AG09319 (cell line): ENCODE results near the gene PSMA7.

Experiments used
- DNase-seq: peaks from one replicate; pipeline ENCODE4 v3.0.0-alpha.2; 2010; ENCODE audit warnings: low read depth; ENCODE audit errors: extremely low read depth
- TF ChIP-seq, protein P1 (sequence below): IDR thresholded peaks from 2 replicates; pipeline ENCODE4 v1.5.1; 2011; ENCODE audit warnings: low read depth, mild to moderate bottlenecking, inconsistent platforms, low read length, moderate library complexity

The PSMA7 gene

DNA sequence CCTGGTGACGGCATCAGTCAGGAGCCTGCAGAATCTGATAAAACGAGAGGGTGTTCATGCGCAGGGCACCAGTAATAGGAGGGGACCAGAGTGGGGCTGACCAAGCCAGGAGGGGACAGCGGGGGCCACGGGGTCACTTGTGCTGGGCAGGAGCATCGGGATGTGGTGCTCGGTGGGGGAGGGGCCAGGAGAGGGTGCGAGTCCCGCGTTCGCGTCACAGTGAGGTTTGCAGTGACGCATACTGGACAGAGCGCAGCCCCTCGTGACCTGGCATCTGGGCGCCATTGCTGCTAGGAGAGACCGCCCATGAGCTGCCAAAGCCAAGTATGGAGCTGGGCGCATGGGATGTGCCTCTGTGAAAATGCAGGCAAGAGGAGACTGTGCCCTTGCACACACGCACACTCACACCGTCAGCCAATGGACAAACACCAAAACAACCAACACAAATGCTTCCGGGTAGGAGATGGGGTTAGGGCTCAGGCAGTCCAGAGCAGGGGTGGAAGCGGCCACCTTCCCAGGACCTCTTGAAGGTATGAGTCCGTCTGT, 25.8 kb upstream of the PSMA7 start:
- DNase-seq: no peak
- TF ChIP-seq, protein P1, sequence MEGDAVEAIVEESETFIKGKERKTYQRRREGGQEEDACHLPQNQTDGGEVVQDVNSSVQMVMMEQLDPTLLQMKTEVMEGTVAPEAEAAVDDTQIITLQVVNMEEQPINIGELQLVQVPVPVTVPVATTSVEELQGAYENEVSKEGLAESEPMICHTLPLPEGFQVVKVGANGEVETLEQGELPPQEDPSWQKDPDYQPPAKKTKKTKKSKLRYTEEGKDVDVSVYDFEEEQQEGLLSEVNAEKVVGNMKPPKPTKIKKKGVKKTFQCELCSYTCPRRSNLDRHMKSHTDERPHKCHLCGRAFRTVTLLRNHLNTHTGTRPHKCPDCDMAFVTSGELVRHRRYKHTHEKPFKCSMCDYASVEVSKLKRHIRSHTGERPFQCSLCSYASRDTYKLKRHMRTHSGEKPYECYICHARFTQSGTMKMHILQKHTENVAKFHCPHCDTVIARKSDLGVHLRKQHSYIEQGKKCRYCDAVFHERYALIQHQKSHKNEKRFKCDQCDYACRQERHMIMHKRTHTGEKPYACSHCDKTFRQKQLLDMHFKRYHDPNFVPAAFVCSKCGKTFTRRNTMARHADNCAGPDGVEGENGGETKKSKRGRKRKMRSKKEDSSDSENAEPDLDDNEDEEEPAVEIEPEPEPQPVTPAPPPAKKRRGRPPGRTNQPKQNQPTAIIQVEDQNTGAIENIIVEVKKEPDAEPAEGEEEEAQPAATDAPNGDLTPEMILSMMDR: no peak

DNA sequence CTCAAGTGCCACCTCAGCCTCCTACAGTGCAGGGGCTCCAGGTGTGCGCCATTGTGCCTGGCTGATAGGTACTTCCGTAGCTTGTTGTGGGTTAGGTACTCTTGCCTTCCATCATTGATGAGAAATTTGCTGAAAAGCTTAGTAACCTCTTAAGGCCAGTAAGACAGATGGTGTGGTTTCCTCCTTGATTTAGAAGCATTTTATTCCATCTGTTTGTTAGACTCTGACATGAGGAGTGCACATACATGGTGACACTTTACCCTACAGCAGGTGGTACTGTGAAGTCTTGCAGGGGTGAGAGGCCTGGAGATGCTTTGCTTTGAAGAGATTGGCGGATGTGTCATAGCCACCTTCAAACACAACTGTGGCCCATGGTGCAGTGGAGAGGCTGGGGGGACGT, 24.9 kb upstream of the PSMA7 start:
- TF ChIP-seq, protein P1: no peak
- no peak for DNase-seq

DNA sequence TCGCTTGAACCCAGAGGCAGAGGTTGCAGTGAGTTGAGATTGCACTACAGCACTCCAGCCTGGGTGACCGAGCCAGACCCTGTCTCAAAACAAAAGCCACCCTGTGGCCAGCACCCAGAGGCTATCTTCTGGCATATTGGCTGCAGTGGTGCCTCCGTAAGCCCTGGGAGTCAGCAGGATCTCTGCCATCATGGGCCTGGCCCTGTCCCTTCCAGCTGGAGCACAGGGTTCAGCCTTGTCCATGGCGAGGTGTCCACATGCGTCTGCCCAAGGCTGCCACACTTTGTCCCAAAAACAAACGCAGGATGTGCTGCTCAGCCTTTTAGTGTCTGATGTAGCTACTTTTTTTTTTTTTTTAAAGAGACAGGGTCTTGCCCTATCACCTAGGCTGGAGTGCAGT, 24.3 kb upstream of the PSMA7 start:
- TF ChIP-seq, protein P1: no peak
- no peak for DNase-seq

DNA sequence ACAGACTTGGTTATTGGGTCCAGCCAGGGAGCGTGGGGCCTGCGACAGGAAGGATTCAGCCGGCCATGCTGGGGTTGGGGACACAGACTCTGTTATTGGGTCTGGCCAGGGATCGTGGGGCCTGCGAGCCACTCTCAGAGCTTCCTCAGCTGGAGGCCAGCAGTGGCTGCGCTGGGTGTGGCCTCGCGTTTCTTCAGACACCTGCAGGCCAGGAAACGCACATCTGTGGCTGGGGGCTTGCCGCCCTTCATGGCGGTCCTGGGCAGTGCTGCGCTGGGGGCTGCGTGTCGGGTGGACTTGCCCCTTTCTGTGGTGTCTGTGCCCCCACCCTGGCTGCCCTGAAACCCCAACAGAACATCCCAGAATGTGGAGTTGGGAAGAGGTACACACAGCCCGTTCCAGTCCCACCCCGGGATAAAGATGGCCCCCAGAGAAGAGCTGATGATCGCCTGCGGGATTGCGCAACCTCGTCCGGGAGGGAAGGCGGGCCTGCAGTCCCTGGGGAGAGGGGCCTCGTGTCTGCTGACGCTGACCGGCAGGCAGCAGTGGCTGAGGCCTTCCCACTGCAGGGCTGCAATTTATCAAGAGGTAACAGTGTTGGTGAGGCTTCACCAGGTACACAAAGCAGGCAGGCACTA, 22.7 kb upstream of the PSMA7 start:
- DNase-seq: no peak
- TF ChIP-seq, protein P1: no peak

DNA sequence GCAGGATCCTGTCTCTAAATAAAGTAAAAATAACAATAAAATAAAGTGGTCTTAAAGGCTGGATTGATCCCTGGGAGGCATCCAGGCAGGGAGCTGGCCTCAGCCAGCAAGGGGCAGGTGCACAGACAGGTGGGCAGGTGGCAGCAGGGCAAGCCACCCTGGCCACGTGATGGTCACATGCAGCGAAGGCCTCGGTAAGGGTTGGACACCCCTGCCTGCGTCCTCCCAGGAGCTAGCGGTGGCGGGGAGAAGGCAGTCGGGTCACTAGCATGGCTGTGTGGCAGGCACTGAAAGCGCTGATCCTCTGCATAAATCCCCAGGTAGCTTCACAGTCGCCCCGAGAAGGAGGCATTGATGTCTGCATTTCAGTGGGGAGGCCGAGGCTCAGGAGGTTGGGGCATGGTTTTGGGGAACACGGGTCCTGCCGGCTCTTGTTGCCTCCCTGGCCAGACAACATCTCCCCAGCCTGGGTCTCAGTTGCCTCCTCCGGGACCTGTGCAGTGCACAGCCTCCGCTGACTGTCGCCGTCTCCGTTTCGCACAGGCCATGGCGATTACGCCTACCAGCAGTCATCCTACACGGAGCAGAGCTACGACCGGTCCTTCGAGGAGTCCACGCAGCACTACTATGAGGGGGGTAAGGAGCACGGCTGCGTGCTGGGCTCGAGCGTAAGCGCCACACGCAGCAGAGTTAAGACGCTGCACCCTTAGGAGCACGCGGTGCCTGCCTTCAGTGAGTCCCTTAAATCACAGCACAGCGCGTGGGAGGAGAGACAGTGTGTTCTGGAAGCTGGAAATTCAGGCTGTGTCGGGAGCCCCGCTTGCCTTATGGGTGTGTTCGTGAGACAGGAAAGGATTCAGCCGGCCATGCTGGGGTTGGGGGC, 21.9 kb upstream of the PSMA7 start:
- TF ChIP-seq, protein P1: no peak
- no peak for DNase-seq

DNA sequence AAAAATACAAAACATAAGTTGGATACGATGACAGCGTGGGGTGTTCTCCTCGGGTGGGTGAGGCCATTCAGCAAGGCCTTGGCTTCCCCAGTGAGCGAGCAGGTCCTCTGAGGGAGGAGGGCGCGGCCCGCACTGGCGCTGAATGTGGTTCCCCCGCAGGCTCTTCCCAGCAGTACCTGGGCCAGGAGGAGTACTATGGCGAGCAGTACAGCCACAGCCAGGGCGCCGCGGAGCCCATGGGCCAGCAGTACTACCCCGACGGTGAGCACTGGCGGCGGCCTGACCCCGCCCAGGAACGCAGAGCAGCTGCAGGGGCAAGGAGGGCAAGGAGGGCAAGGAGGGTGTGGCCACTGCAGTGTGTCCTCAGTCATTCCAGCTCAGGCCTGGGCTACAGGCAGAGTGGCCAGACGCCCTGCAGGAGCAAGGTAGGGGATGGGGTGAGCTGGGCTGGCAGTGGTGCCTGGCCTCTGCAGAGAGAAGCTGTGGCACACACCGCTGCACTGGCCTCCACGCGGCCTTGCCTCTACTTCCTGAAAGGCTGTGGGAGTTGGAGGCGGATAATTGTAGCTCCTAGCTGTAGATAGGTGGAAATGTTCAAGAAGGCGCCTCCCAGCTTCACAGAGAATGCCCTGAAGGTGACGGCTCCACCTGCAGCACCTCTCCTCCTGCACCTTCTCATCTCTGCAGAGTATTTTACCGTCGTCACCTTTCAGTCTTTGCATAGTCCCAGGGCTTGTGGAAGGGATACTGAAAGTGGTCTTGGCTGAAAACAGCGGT, 21.0 kb upstream of the PSMA7 start:
- DNase-seq: no peak
- TF ChIP-seq, protein P1: no peak
